ENCODE data around the gene SMARCE1.

Gene SMARCE1

GRCh38 chr17:40621019-40621418 lies 26.6 kb downstream of the SMARCE1 start:
- Histone ChIP-seq H3F3A (ENCODE audit: insufficient read depth, low read length) (peaks cover 28% of the 10 kb centered on the region), H3K79me2 (ENCODE audit: low read length) (no peaks in the 10 kb centered on the region), H3K4me2 (ENCODE audit: low read depth, low read length) (no peak overlapping the region), H3K9me2 (replicated peaks; ENCODE audit: insufficient read depth, low read length) (no peaks in the 10 kb centered on the region), H3K4me3 (ENCODE audit: low read length) (no peak overlapping the region), H3K9me3 (replicated peaks; ENCODE audit: insufficient read depth, low read length) (no peaks in the 10 kb centered on the region), H3K36me3 (replicated peaks; ENCODE audit: insufficient read depth, low read length) (no peaks in the 10 kb centered on the region), H3K27me3 (replicated peaks; ENCODE audit: insufficient read depth, low read length) (no peaks in the 10 kb centered on the region), H3K9ac (ENCODE audit: low read length) (no peak overlapping the region), H2AFZ (ENCODE audit: low read length) (no peak overlapping the region), H3K4me1 (ENCODE audit: low read length) (peaks cover 45% of the 10 kb centered on the region), H4K20me1 (ENCODE audit: insufficient read depth, low read length) (no peaks in the 10 kb centered on the region), H3K27ac (ENCODE audit: low read length) (peak overlapping the region; percentile 45; the same call in 1 of the 2 replicates)
- no peak for DNase-seq
- TF ChIP-seq EZH2phosphoT487 (IDR thresholded peaks at IDR 0.05; ENCODE audit: low read length) (no peak), EZH2 (optimal IDR thresholded peaks at IDR 0.05; ENCODE audit: low read depth, low read length) (no peak), CTCF (IDR thresholded peaks at IDR 0.05; ENCODE audit: low read length) (no peak)

GRCh38 chr17:40618754-40619625 lies 28.6 kb downstream of the SMARCE1 start:
- H3K79me2 ChIP-seq (ENCODE audit: low read length): no peaks in the 10 kb centered on the region

GRCh38 chr17:40617678-40618240 lies 29.9 kb downstream of the SMARCE1 start:
- H3K9me2 ChIP-seq (replicated peaks; ENCODE audit: insufficient read depth, low read length): no peaks in the 10 kb centered on the region
- H3K27ac ChIP-seq (ENCODE audit: low read length): no peak overlapping the region
- H4K20me1 ChIP-seq (ENCODE audit: insufficient read depth, low read length): no peaks in the 10 kb centered on the region
- H3K9ac ChIP-seq (ENCODE audit: low read length): no peak overlapping the region
- H3K27me3 ChIP-seq (replicated peaks; ENCODE audit: insufficient read depth, low read length): no peaks in the 10 kb centered on the region
- H3K79me2 ChIP-seq (ENCODE audit: low read length): no peaks in the 10 kb centered on the region
- H2AFZ ChIP-seq (ENCODE audit: low read length): no peak overlapping the region
- no peak overlapping the region for H3K4me2 ChIP-seq (ENCODE audit: low read depth, low read length)
- H3K4me1 ChIP-seq (ENCODE audit: low read length): peaks cover 31% of the 10 kb centered on the region
- no peak for TF ChIP-seq EZH2phosphoT487 (IDR thresholded peaks at IDR 0.05; ENCODE audit: low read length)
- TF ChIP-seq CTCF (IDR thresholded peaks at IDR 0.05; ENCODE audit: low read length): no peak
- DNase-seq: no peak
- H3K4me3 ChIP-seq (ENCODE audit: low read length): no peak overlapping the region
- no peaks in the 10 kb centered on the region for H3K36me3 ChIP-seq (replicated peaks; ENCODE audit: insufficient read depth, low read length)
- H3F3A ChIP-seq (ENCODE audit: insufficient read depth, low read length): peaks cover 12% of the 10 kb centered on the region
- no peaks in the 10 kb centered on the region for H3K9me3 ChIP-seq (replicated peaks; ENCODE audit: insufficient read depth, low read length)

More at GRCh38 chr17:40618754-40619625, 28.6 kb downstream of the SMARCE1 start:
- no peak overlapping the region for H3K27ac ChIP-seq (ENCODE audit: low read length)
- peaks cover 12% of the 10 kb centered on the region for H3F3A ChIP-seq (ENCODE audit: insufficient read depth, low read length)
- H2AFZ ChIP-seq (ENCODE audit: low read length): peak overlapping the region; percentile 59
- H3K4me1 ChIP-seq (ENCODE audit: low read length): peaks cover 41% of the 10 kb centered on the region
- no peaks in the 10 kb centered on the region for H3K9me2 ChIP-seq (replicated peaks; ENCODE audit: insufficient read depth, low read length)
- H3K36me3 ChIP-seq (replicated peaks; ENCODE audit: insufficient read depth, low read length): no peaks in the 10 kb centered on the region
- no peaks in the 10 kb centered on the region for H3K27me3 ChIP-seq (replicated peaks; ENCODE audit: insufficient read depth, low read length)
- DNase-seq: no peak
- TF ChIP-seq CTCF (IDR thresholded peaks at IDR 0.05; ENCODE audit: low read length) (no peak), EZH2phosphoT487 (IDR thresholded peaks at IDR 0.05; ENCODE audit: low read length) (no peak), EZH2 (optimal IDR thresholded peaks at IDR 0.05; ENCODE audit: low read depth, low read length) (no peak)
- no peaks in the 10 kb centered on the region for H4K20me1 ChIP-seq (ENCODE audit: insufficient read depth, low read length)
- no peaks in the 10 kb centered on the region for H3K9me3 ChIP-seq (replicated peaks; ENCODE audit: insufficient read depth, low read length)
- peak overlapping the region; percentile 15; the same call in 1 of the 2 replicates for H3K9ac ChIP-seq (ENCODE audit: low read length)
- no peak overlapping the region for H3K4me3 ChIP-seq (ENCODE audit: low read length)
- H3K4me2 ChIP-seq (ENCODE audit: low read depth, low read length): peak overlapping the region; percentile 58; the same call in 1 of the 2 replicates

Data from MM.1S (cell line).